DND-41 (cell line): ENCODE measurements around the gene DLGAP5.

Source experiments
- ATAC-seq: fragments of 200-7000 bp; cut with Tn5 transposase; 3 replicates; pipeline ENCODE4 v1.9.1; 2021; ENCODE audit warnings: low read depth; ENCODE audit not compliant: insufficient read depth
- DNase-seq: peaks from one replicate; pipeline ENCODE4 v3.0.0-alpha.2; 2020
- H2AFZ ChIP-seq: 2 replicates; pipeline ENCODE4 v1.6.0; 2012; ENCODE audit warnings: low read depth, low read length
- H3K27ac ChIP-seq: 2 replicates; pipeline ENCODE4 v1.5.1; 2012; ENCODE audit warnings: low read length, inconsistent platforms
- H3K27me3 ChIP-seq: fragments of 200-600 bp; sonication (generic); 2 replicates; pipeline ENCODE4 v1.6.0; 2012; ENCODE audit warnings: low read length, mild to moderate bottlenecking, inconsistent platforms; ENCODE audit not compliant: insufficient read depth, poor library complexity
- H3K36me3 ChIP-seq: 2 replicates; pipeline ENCODE4 v1.5.1; 2012; ENCODE audit warnings: low read length, inconsistent platforms; ENCODE audit not compliant: insufficient read depth
- H3K4me1 ChIP-seq: 2 replicates; pipeline ENCODE4 v1.5.1; 2012; ENCODE audit warnings: mild to moderate bottlenecking, low read length; ENCODE audit not compliant: insufficient read depth
- H3K4me2 ChIP-seq: 2 replicates; pipeline ENCODE4 v1.6.0; 2012; ENCODE audit warnings: mild to moderate bottlenecking, moderate library complexity, low read length, inconsistent platforms; ENCODE audit not compliant: insufficient read depth
- H3K4me3 ChIP-seq, 2 experiments: fragments of 200-600 bp in 1 of 2; shearing (Covaris generic) in 1 of 2; 2 replicates each; pipeline ENCODE4 v1.5.1; 2012 to 2016; ENCODE audit warnings: inconsistent platforms in 2 of 2, low read length in 2 of 2, mild to moderate bottlenecking in 2 of 2, low read depth in 1 of 2, moderate library complexity in 1 of 2
- H3K79me2 ChIP-seq: 2 replicates; pipeline ENCODE4 v1.6.0; 2012; ENCODE audit warnings: low read length, inconsistent platforms; ENCODE audit not compliant: insufficient read depth
- H3K9ac ChIP-seq: 2 replicates; pipeline ENCODE4 v1.6.0; 2012; ENCODE audit warnings: low read depth, mild to moderate bottlenecking, inconsistent platforms, low read length, moderate library complexity
- H3K9me3 ChIP-seq: 2 replicates; pipeline ENCODE4 v1.5.1; 2012; ENCODE audit warnings: low read length, moderate library complexity, mild to moderate bottlenecking, inconsistent platforms; ENCODE audit not compliant: insufficient read depth, severe bottlenecking
- H4K20me1 ChIP-seq: 2 replicates; pipeline ENCODE4 v1.6.0; 2012; ENCODE audit warnings: low read length; ENCODE audit not compliant: insufficient read depth
- EZH2 ChIP-seq: IDR thresholded peaks from 3 replicates; pipeline ENCODE4 v1.6.1; 2012; ENCODE audit warnings: borderline replicate concordance, low read depth, mild to moderate bottlenecking, moderate library complexity, low read length, inconsistent platforms; ENCODE audit not compliant: severe bottlenecking
- TF ChIP-seq, protein P1 (sequence below): IDR thresholded peaks from 2 replicates; pipeline ENCODE4 v1.5.1; 2012; ENCODE audit warnings: borderline replicate concordance, low read length, moderate library complexity, mild to moderate bottlenecking; ENCODE audit not compliant: poor library complexity, severe bottlenecking; ENCODE audit errors: extremely low read depth

The DLGAP5 gene

GRCh38 chr14:55201219-55202101, 10.1 kb upstream of the DLGAP5 start:
- H3K36me3 ChIP-seq = no peaks in the 10 kb centered on the region
- no peak overlapping the region for H2AFZ ChIP-seq
- no peaks in the 10 kb centered on the region for H3K9me3 ChIP-seq
- H3K27me3 ChIP-seq = no peaks in the 10 kb centered on the region
- no peaks in the 10 kb centered on the region for H3K79me2 ChIP-seq
- no peaks in the 10 kb centered on the region for H3K4me1 ChIP-seq
- H3K4me2 ChIP-seq = no peak overlapping the region
- ATAC-seq (no peak), DNase-seq (no peak)
- no peak overlapping the region for H3K4me3 ChIP-seq
- H3K27ac ChIP-seq = no peak overlapping the region
- H3K9ac ChIP-seq = no peak overlapping the region
- no peaks in the 10 kb centered on the region for H4K20me1 ChIP-seq
- TF ChIP-seq, protein P1, sequence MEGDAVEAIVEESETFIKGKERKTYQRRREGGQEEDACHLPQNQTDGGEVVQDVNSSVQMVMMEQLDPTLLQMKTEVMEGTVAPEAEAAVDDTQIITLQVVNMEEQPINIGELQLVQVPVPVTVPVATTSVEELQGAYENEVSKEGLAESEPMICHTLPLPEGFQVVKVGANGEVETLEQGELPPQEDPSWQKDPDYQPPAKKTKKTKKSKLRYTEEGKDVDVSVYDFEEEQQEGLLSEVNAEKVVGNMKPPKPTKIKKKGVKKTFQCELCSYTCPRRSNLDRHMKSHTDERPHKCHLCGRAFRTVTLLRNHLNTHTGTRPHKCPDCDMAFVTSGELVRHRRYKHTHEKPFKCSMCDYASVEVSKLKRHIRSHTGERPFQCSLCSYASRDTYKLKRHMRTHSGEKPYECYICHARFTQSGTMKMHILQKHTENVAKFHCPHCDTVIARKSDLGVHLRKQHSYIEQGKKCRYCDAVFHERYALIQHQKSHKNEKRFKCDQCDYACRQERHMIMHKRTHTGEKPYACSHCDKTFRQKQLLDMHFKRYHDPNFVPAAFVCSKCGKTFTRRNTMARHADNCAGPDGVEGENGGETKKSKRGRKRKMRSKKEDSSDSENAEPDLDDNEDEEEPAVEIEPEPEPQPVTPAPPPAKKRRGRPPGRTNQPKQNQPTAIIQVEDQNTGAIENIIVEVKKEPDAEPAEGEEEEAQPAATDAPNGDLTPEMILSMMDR = no peak
- no peak for TF ChIP-seq EZH2

DNA sequence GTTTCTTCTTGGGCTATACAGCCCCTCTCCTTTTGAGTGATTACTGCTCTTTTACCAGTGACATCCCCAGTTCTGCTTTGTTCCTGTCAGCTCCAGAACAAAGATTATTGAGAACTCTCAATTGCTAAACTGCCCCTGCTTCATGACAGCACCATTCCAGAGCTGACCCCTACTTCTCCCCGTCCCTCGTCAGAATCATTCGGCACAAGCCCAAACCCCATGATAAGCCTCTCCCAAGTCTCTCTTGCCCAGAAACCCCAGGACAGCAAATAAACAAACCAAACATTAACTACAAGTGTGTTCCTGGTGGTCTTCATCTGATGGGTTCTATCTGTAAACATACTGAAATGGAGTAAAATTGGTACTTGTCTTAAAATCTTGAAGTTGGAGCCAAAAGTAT, 9.3 kb upstream of the DLGAP5 start:
- Histone ChIP-seq H3K9ac (no peak overlapping the region), H4K20me1 (no peaks in the 10 kb centered on the region), H2AFZ (no peak overlapping the region), H3K79me2 (no peaks in the 10 kb centered on the region), H3K27ac (no peak overlapping the region), H3K27me3 (no peaks in the 10 kb centered on the region), H3K9me3 (no peaks in the 10 kb centered on the region), H3K4me1 (no peaks in the 10 kb centered on the region), H3K4me2 (no peak overlapping the region), H3K4me3 (no peak overlapping the region), H3K36me3 (no peaks in the 10 kb centered on the region)
- ATAC-seq (no peak), DNase-seq (no peak)
- TF ChIP-seq, protein P1 = no peak
- no peak for TF ChIP-seq EZH2

GRCh38 chr14:55198749-55199148, 7.4 kb upstream of the DLGAP5 start:
- Histone ChIP-seq H3K36me3 (no peaks in the 10 kb centered on the region), H3K4me3 (no peak overlapping the region), H3K9ac (no peak overlapping the region), H4K20me1 (no peaks in the 10 kb centered on the region), H2AFZ (no peak overlapping the region), H3K4me2 (no peak overlapping the region), H3K27ac (no peak overlapping the region), H3K27me3 (no peaks in the 10 kb centered on the region), H3K79me2 (no peaks in the 10 kb centered on the region), H3K9me3 (no peaks in the 10 kb centered on the region), H3K4me1 (no peaks in the 10 kb centered on the region)
- DNase-seq (no peak), ATAC-seq (no peak)
- TF ChIP-seq, protein P1 = no peak
